ENCODE measurements around the gene PRSS36. TPM values are rescaled to one million over a fixed set of nuclear protein-coding genes. Genes with fewer than 3 reads are reported as not detected.

PRSS36 gene
- polyA plus RNA-seq, 3 donors, result 0.78 to 1.6 (median 1.6) TPM

Other genes with a start within 250 kb of the PRSS36 start
- gene FBXL19, start 226.5 kb downstream of the PRSS36 start, polyA plus RNA-seq (ENCODE audit: insufficient read length in 3 of 3), result 10 to 100 TPM; 18.0 to 34.4 (median 32.4) TPM
- gene ORAI3, start 201.0 kb downstream of the PRSS36 start, polyA plus RNA-seq (ENCODE audit: insufficient read length in 3 of 3), result 10 to 100 TPM; 17.7 to 19.8 (median 19.1) TPM
- gene SETD1A, start 192.3 kb downstream of the PRSS36 start, polyA plus RNA-seq (ENCODE audit: insufficient read length in 3 of 3), result 10 to 100 TPM; 17.3 to 19.7 (median 18.7) TPM
- 10 to 100 TPM in 1 of 3 donors, 1 to 10 TPM in 2; 7.2 to 10.7 (median 7.7) TPM for gene HSD3B7, start 164.9 kb downstream of the PRSS36 start, polyA plus RNA-seq (ENCODE audit: insufficient read length in 3 of 3)
- gene STX1B, start 139.4 kb downstream of the PRSS36 start, polyA plus RNA-seq (ENCODE audit: insufficient read length in 3 of 3), result 1 to 10 TPM; 1.2 to 2.7 (median 1.6) TPM
- 10 to 100 TPM; 32.8 to 46.2 (median 39.5) TPM for gene STX4, start 116.5 kb downstream of the PRSS36 start, polyA plus RNA-seq (ENCODE audit: insufficient read length in 3 of 3)
- gene ZNF668, start 75.8 kb downstream of the PRSS36 start, polyA plus RNA-seq (ENCODE audit: insufficient read length in 3 of 3), result 1 to 10 TPM; 3.6 to 6.9 (median 5.4) TPM
- gene ZNF646, start 75.6 kb downstream of the PRSS36 start, polyA plus RNA-seq (ENCODE audit: insufficient read length in 3 of 3), result 10 to 100 TPM; 10.5 to 14.7 (median 14.0) TPM
- 1 to 10 TPM in 2 of 3 donors, under 1 TPM in 1; 0.89 to 1.8 (median 1.2) TPM for gene PRSS53, start 61.1 kb downstream of the PRSS36 start, polyA plus RNA-seq (ENCODE audit: insufficient read length in 3 of 3)
- 10 to 100 TPM; 63.3 to 80.3 (median 73.5) TPM for gene VKORC1, start 55.3 kb downstream of the PRSS36 start, polyA plus RNA-seq (ENCODE audit: insufficient read length in 3 of 3)
- 10 to 100 TPM; 29.5 to 44.1 (median 42.6) TPM for gene BCKDK, start 41.7 kb downstream of the PRSS36 start, polyA plus RNA-seq (ENCODE audit: insufficient read length in 3 of 3)
- 10 to 100 TPM; 65.5 to 82.0 (median 69.7) TPM for gene KAT8, start 32.4 kb downstream of the PRSS36 start, polyA plus RNA-seq (ENCODE audit: insufficient read length in 3 of 3)
- gene PRSS8, start 14.3 kb downstream of the PRSS36 start, polyA plus RNA-seq (ENCODE audit: insufficient read length in 3 of 3), result 10 to 100 TPM; 52.9 to 88.8 (median 62.3) TPM
- 100 to 1,000 TPM; 736 to 808 (median 782) TPM for gene FUS, start 30.1 kb upstream of the PRSS36 start, polyA plus RNA-seq (ENCODE audit: insufficient read length in 3 of 3)
- gene PYCARD, start 52.7 kb upstream of the PRSS36 start, polyA plus RNA-seq (ENCODE audit: insufficient read length in 3 of 3), result 10 to 100 TPM in 2 of 3 donors, 1 to 10 TPM in 1; 7.2 to 11.1 (median 10.9) TPM
- under 1 TPM; 0.09 to 0.18 (median 0.09) TPM for gene TRIM72, start 64.1 kb upstream of the PRSS36 start, polyA plus RNA-seq (ENCODE audit: insufficient read length in 3 of 3)
- not detected for gene PYDC1, start 67.1 kb upstream of the PRSS36 start, polyA plus RNA-seq (ENCODE audit: insufficient read length in 3 of 3)
- 1 to 10 TPM; 1.9 to 2.1 (median 1.9) TPM for gene ITGAM, start 109.9 kb upstream of the PRSS36 start, polyA plus RNA-seq (ENCODE audit: insufficient read length in 3 of 3)
- 1 to 10 TPM in 1 of 3 donors, under 1 TPM in 2; 0.39 to 1.9 (median 0.65) TPM for gene ITGAX, start 205.1 kb upstream of the PRSS36 start, polyA plus RNA-seq (ENCODE audit: insufficient read length in 3 of 3)
- under 1 TPM; 0.08 to 0.22 (median 0.17) TPM for gene ITGAD, start 243.3 kb upstream of the PRSS36 start, polyA plus RNA-seq (ENCODE audit: insufficient read length in 3 of 3)